T-helper 1 cell treated with Interleukin-12 subunit alpha and Interleukin-12 subunit beta and Interleukin-4 antibody, amounts not matched to agents 30 ng/mL and 1 ng/mL, for 36 hours (primary cell): ENCODE measurements around the gene EDN1. TPM values are rescaled to one million over a fixed set of nuclear protein-coding genes. Genes with fewer than 3 reads are reported as not detected.
"Not testable (repeated sequence)": the region's sequence is repeated elsewhere in the genome, so short reads cannot be mapped to it uniquely, and the experiment has no call there.

Source experiments
- intact Hi-C: fragments of 100-400 bp; cut with micrococcal nuclease; formaldehyde crosslinking; loops from one replicate; pipeline ENCODE4 v1.15.1; 2024
- total RNA-seq: library from RNA; stranded (reverse); gene quantifications from 2 replicates; pipeline ENCODE4 v1.2.3, GENCODE V29; 2022

Gene EDN1
- total RNA-seq, 1 donor from 2014 or later = 0.47 TPM

- intact Hi-C loops = loop anchor here (5.0 kb wide), 1 partner anchor 392 kb away; no protein-coding TSS in a partner anchor
Measured at GRCh38 chr6:12293931-12294807, 4.0 kb downstream of the EDN1 start.

GRCh38 chr6:12294851-12295536 is 4.8 kb downstream of the EDN1 start:
- intact Hi-C loops = loop anchor here (5.0 kb wide), 1 partner anchor 393 kb away; no protein-coding TSS in a partner anchor

- intact Hi-C loops = no loop called here
Measured at GRCh38 chr6:12295558-12296254, 5.5 kb downstream of the EDN1 start.

- intact Hi-C loops = no loop called here
Measured at GRCh38 chr6:12296255-12296573, 6.1 kb downstream of the EDN1 start.

GRCh38 chr6:12296604-12297003 is 6.4 kb downstream of the EDN1 start:
- intact Hi-C loops = no loop called here

- intact Hi-C loops = no loop called here
Measured at GRCh38 chr6:12297363-12298016, 7.3 kb downstream of the EDN1 start.

GRCh38 chr6:12298017-12298978 is 8.1 kb downstream of the EDN1 start:
- intact Hi-C loops = no loop called here

GRCh38 chr6:12298995-12299394 is 8.8 kb downstream of the EDN1 start:
- intact Hi-C loops = no loop called here

GRCh38 chr6:12301018-12301417 is 10.9 kb downstream of the EDN1 start:
- intact Hi-C loops = no loop called here

- intact Hi-C loops = no loop called here
Measured at GRCh38 chr6:12304487-12304886, 14.3 kb downstream of the EDN1 start.

- intact Hi-C loops = no loop called here
Measured at GRCh38 chr6:12309070-12309469, 18.9 kb downstream of the EDN1 start.

- intact Hi-C loops = no loop called here
Measured at GRCh38 chr6:12311106-12311505, 20.9 kb downstream of the EDN1 start.

- intact Hi-C loops = no loop called here
Measured at GRCh38 chr6:12312736-12313135, 22.6 kb downstream of the EDN1 start.

- intact Hi-C loops = no loop called here
Measured at GRCh38 chr6:12313306-12313991, 23.3 kb downstream of the EDN1 start.

- intact Hi-C loops = no loop called here
Measured at GRCh38 chr6:12313992-12314589, 23.9 kb downstream of the EDN1 start.

- intact Hi-C loops = no loop called here
Measured at GRCh38 chr6:12314751-12315150, 24.6 kb downstream of the EDN1 start.

GRCh38 chr6:12315292-12316081 is 25.3 kb downstream of the EDN1 start:
- intact Hi-C loops = no loop called here

- intact Hi-C loops = no loop called here
Measured at GRCh38 chr6:12318749-12319148, 28.6 kb downstream of the EDN1 start.

GRCh38 chr6:12320074-12320473 is 29.9 kb downstream of the EDN1 start:
- intact Hi-C loops = not testable (repeated sequence)
